Measurements from ENCODE around the gene GOLGA6L7.

GOLGA6L7 gene

GRCh38 chr15:28887339-28888174, 39.1 kb upstream of the GOLGA6L7 start:
- no peak for TF ChIP-seq CTCF (IDR thresholded peaks at IDR 0.05; ENCODE audit: control insufficient read depth, extremely low read depth, insufficient read depth)
- no peak for DNase-seq (ENCODE audit: low read depth)
- peak overlapping the region; percentile 77 for H3K4me3 ChIP-seq (ENCODE audit: low read depth, low read length)

GRCh38 chr15:28886431-28887338, 38.2 kb upstream of the GOLGA6L7 start:
- no peak for TF ChIP-seq CTCF (IDR thresholded peaks at IDR 0.05; ENCODE audit: control insufficient read depth, extremely low read depth, insufficient read depth)
- H3K4me3 ChIP-seq (ENCODE audit: low read depth, low read length): peak overlapping the region; percentile 77
- DNase-seq (ENCODE audit: low read depth): no peak

GRCh38 chr15:28885630-28886430, 37.4 kb upstream of the GOLGA6L7 start, which contains the start of gene APBA2:
Gene APBA2 (plus strand): TSS chr15:28885974. CDS start chr15:29053885, 167,911 bp downstream.
- TF ChIP-seq CTCF (IDR thresholded peaks at IDR 0.05; ENCODE audit: control insufficient read depth, extremely low read depth, insufficient read depth): peak; percentile 29
- H3K4me3 ChIP-seq (ENCODE audit: low read depth, low read length): peak within 1 kb of the TSS; percentile 77
- DNase-seq (ENCODE audit: low read depth): no peak

- TF ChIP-seq CTCF (IDR thresholded peaks at IDR 0.05; ENCODE audit: control insufficient read depth, extremely low read depth, insufficient read depth): no peak
- H3K4me3 ChIP-seq (ENCODE audit: low read depth, low read length): peak overlapping the region; percentile 77
- no peak for DNase-seq (ENCODE audit: low read depth)
These were observed 36.7 kb upstream of the GOLGA6L7 start for GRCh38 chr15:28885128-28885629.

- H3K4me3 ChIP-seq (ENCODE audit: low read depth, low read length): no peak overlapping the region
- no peak for TF ChIP-seq CTCF (IDR thresholded peaks at IDR 0.05; ENCODE audit: control insufficient read depth, extremely low read depth, insufficient read depth)
- no peak for DNase-seq (ENCODE audit: low read depth)
These were observed 35.9 kb upstream of the GOLGA6L7 start for GRCh38 chr15:28884151-28884940.

All from LNCaP clone FGC (cell line).